ENCODE measurements around the gene SOX8.

The SOX8 gene

GRCh38 chr16:995087-995486 is 13.5 kb downstream of the SOX8 start:
- Histone ChIP-seq H3K4me1 (ENCODE audit: low read length) (no peaks in the 10 kb centered on the region), H4K20me1 (ENCODE audit: insufficient read depth, low read length) (no peaks in the 10 kb centered on the region), H3K4me3 (ENCODE audit: low read length) (no peak overlapping the region), H3K9me3 (replicated peaks; ENCODE audit: insufficient read depth, low read length) (no peaks in the 10 kb centered on the region), H3K4me2 (ENCODE audit: low read depth, low read length) (no peak overlapping the region), H3F3A (ENCODE audit: insufficient read depth, low read length) (no peaks in the 10 kb centered on the region), H2AFZ (ENCODE audit: low read length) (no peak overlapping the region), H3K9ac (ENCODE audit: low read length) (no peak overlapping the region), H3K36me3 (replicated peaks; ENCODE audit: insufficient read depth, low read length) (no peaks in the 10 kb centered on the region), H3K79me2 (ENCODE audit: low read length) (no peaks in the 10 kb centered on the region), H3K9me2 (replicated peaks; ENCODE audit: insufficient read depth, low read length) (no peaks in the 10 kb centered on the region), H3K27ac (ENCODE audit: low read length) (no peak overlapping the region), H3K27me3 (replicated peaks; ENCODE audit: insufficient read depth, low read length) (peaks cover 79% of the 10 kb centered on the region)
- TF ChIP-seq EZH2phosphoT487 (IDR thresholded peaks at IDR 0.05; ENCODE audit: low read length) (no peak), EZH2 (optimal IDR thresholded peaks at IDR 0.05; ENCODE audit: low read depth, low read length) (no peak)
- TF ChIP-seq, protein P1, sequence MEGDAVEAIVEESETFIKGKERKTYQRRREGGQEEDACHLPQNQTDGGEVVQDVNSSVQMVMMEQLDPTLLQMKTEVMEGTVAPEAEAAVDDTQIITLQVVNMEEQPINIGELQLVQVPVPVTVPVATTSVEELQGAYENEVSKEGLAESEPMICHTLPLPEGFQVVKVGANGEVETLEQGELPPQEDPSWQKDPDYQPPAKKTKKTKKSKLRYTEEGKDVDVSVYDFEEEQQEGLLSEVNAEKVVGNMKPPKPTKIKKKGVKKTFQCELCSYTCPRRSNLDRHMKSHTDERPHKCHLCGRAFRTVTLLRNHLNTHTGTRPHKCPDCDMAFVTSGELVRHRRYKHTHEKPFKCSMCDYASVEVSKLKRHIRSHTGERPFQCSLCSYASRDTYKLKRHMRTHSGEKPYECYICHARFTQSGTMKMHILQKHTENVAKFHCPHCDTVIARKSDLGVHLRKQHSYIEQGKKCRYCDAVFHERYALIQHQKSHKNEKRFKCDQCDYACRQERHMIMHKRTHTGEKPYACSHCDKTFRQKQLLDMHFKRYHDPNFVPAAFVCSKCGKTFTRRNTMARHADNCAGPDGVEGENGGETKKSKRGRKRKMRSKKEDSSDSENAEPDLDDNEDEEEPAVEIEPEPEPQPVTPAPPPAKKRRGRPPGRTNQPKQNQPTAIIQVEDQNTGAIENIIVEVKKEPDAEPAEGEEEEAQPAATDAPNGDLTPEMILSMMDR (IDR thresholded peaks at IDR 0.05; ENCODE audit: low read length): no peak
- DNase-seq: no peak

- Histone ChIP-seq H3K9ac (ENCODE audit: low read length) (no peak overlapping the region), H3K4me3 (ENCODE audit: low read length) (no peak overlapping the region), H3K4me2 (ENCODE audit: low read depth, low read length) (no peak overlapping the region), H3K4me1 (ENCODE audit: low read length) (no peaks in the 10 kb centered on the region), H2AFZ (ENCODE audit: low read length) (no peak overlapping the region), H3K27me3 (replicated peaks; ENCODE audit: insufficient read depth, low read length) (peaks cover 79% of the 10 kb centered on the region), H4K20me1 (ENCODE audit: insufficient read depth, low read length) (no peaks in the 10 kb centered on the region), H3K27ac (ENCODE audit: low read length) (no peak overlapping the region), H3K9me3 (replicated peaks; ENCODE audit: insufficient read depth, low read length) (no peaks in the 10 kb centered on the region), H3F3A (ENCODE audit: insufficient read depth, low read length) (no peaks in the 10 kb centered on the region), H3K79me2 (ENCODE audit: low read length) (no peaks in the 10 kb centered on the region), H3K9me2 (replicated peaks; ENCODE audit: insufficient read depth, low read length) (no peaks in the 10 kb centered on the region), H3K36me3 (replicated peaks; ENCODE audit: insufficient read depth, low read length) (no peaks in the 10 kb centered on the region)
- no peak for TF ChIP-seq EZH2phosphoT487 (IDR thresholded peaks at IDR 0.05; ENCODE audit: low read length)
- TF ChIP-seq EZH2 (optimal IDR thresholded peaks at IDR 0.05; ENCODE audit: low read depth, low read length): no peak
- TF ChIP-seq, protein P1 (IDR thresholded peaks at IDR 0.05; ENCODE audit: low read length): no peak
- no peak for DNase-seq
These were observed 14.2 kb downstream of the SOX8 start for GRCh38 chr16:995783-996182.

DNA sequence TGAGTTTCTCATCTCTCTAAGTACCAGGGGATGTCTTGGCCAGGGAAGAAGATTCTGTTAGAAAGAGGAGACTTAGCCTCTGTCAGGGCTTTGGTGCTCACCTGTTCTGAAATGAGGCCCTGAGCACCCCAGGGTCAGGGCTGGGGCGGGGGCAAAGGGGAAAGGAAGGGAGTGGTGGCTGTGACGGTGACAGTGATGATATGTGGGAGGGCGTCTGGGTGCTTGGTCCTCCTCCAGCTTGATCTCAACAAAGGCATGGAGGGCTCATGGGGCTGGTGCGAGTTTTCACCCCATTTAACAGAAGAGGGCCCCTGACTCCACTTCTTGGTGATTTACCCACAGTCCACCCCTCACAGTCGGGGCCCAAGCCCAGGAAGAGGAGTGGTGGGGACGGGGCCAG is 15.1 kb downstream of the SOX8 start:
- Histone ChIP-seq H3K4me2 (ENCODE audit: low read depth, low read length) (no peak overlapping the region), H3K9me2 (replicated peaks; ENCODE audit: insufficient read depth, low read length) (no peaks in the 10 kb centered on the region)
- TF ChIP-seq, protein P1 (IDR thresholded peaks at IDR 0.05; ENCODE audit: low read length): no peak
- TF ChIP-seq EZH2 (optimal IDR thresholded peaks at IDR 0.05; ENCODE audit: low read depth, low read length) (no peak), EZH2phosphoT487 (IDR thresholded peaks at IDR 0.05; ENCODE audit: low read length) (no peak)

More for the DNA sequence above, 15.1 kb downstream of the SOX8 start:
- H3K27ac ChIP-seq (ENCODE audit: low read length): no peak overlapping the region
- H3K79me2 ChIP-seq (ENCODE audit: low read length): no peaks in the 10 kb centered on the region
- no peak overlapping the region for H3K9ac ChIP-seq (ENCODE audit: low read length)
- no peak overlapping the region for H3K4me3 ChIP-seq (ENCODE audit: low read length)
- no peak overlapping the region for H2AFZ ChIP-seq (ENCODE audit: low read length)
- no peaks in the 10 kb centered on the region for H3K36me3 ChIP-seq (replicated peaks; ENCODE audit: insufficient read depth, low read length)
- DNase-seq: no peak
- no peaks in the 10 kb centered on the region for H4K20me1 ChIP-seq (ENCODE audit: insufficient read depth, low read length)
- H3K9me3 ChIP-seq (replicated peaks; ENCODE audit: insufficient read depth, low read length): no peaks in the 10 kb centered on the region
- no peaks in the 10 kb centered on the region for H3F3A ChIP-seq (ENCODE audit: insufficient read depth, low read length)
- H3K4me1 ChIP-seq (ENCODE audit: low read length): no peaks in the 10 kb centered on the region
- peaks cover 82% of the 10 kb centered on the region for H3K27me3 ChIP-seq (replicated peaks; ENCODE audit: insufficient read depth, low read length)
